GM10847 (cell line): ENCODE data around the gene TGFBI.

Experiments
- POLR2A ChIP-seq: IDR thresholded peaks from 2 replicates; pipeline ENCODE4 v1.6.1; 2011; ENCODE audit not compliant: insufficient read length; ENCODE audit errors: extremely low read depth

Gene TGFBI

DNA sequence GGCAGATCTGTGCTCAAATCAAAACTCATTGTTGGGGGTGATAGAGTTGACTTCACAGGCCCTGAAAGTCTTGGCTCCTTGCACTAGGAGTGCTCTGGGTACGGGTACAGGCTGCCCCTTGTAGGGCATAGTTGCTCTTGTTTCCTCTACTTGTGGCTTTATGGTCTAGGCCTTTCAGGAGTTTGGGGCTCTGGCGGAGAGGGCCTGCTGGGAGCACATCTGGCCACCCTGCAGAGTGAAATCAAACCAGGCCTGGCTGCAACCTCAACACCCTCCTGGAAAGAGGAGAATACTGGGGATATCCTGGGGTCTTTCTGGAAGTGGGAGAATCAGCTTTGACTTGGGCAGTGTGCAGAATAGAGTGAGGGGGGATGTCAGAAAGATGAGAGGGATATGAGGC, 1.5 kb downstream of the TGFBI start:
- TF ChIP-seq POLR2A = no peak

DNA sequence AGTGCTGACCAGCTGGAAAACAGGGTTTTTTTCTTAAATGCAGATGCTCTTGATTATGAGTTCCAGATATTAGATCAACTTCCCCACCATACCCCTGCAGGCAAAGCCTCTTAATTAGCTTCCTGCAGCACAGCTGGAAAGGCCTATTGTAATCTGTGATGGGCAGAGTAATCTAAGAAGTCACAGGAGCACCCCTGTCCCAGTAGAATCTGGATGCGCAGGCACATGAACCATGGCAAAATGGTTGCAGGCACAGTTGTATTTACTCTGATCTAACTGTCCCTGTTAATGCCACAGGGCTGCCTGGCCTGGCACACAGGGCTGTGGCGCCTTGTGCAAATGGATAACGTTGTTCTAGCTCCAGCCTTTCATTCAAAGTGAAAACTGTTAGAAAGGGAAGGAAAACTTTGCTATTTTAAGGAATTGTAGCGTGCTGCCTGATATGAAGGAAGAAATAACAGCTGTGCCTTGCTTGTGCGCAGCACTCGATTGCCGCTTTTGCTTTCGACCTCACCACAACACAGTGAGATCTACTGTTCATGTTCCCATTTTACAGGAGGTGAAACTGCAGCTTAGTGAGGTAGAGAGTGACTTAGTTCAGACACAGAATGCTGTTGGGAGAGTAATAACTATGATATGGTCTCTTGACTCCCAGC, 2.3 kb downstream of the TGFBI start:
- TF ChIP-seq POLR2A = no peak

DNA sequence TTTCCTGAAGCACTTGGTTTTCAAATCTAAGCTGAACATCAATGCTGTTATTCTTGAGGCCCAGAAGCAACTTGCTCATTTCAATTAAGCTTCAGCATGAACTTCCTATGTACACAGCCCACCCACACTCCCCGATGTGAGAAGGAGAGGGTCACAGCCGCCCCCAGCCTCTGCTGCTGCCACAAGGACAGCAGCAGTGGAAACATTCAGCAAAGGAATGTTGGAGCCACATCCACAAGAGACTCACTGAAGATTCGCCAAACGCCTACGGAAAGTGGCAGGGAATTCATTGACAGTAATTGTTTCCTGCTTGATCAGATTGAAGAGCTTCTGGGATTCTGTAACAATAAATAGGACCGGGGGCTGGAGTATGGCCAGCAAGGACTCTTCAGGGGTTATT, 2.9 kb downstream of the TGFBI start:
- no peak for TF ChIP-seq POLR2A

DNA sequence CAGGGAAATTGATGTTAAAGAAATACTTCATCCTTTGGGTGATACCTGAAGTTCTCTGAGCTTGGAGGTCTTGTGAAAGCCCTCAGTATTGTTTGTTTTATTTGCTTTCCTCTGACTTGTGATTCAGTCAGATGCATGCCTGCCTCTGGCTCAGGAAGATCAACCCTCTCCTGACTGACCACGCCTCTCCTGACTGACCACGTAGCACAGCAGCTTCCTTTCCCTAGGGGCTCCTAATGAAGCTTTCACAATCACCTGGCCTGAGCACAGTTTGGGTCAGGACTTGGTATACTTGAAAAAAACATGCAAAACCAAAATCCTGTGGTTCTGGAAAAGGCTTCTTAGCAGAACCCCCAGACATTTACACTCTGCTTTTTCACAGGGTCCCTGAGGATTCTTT, 3.8 kb downstream of the TGFBI start:
- no peak for TF ChIP-seq POLR2A

DNA sequence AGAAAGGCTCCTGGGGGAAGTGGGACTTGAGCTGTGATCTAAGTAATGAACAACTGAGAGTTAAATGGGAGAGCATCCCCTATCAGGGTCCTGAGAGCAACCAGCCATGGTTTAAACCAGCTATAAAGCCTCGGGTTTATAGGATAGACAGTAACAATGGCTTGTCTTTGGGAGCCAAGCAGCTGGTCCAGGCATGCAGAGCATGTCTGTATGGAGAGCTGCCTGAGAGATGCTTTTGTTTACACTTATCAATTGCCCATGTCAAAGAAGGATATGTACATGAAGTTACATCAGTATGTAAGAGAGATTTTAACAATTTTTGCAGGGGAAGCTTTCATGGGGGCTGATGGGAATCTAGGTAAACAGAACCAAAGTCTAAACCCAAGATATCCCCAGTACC, 4.4 kb downstream of the TGFBI start:
- TF ChIP-seq POLR2A = no peak

DNA sequence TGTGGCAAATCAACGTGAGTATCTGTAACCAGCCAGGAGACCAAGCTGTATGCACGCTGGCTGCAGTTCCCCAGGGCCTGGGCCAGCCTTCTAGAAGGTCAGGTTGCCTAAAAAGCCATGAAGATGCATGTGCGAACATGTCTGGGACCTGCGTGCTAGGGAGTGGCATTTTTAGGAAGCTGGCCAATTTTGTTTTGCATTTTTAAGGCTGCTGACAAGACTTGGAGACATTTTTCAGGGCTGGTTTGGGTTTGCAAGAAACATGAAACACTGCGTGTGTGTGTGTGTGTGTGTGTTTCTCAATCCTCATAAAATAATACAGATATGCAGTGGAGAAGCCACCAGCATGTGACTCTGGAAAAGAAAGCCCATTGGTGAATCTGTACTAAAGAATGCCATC, 5.1 kb downstream of the TGFBI start:
- no peak for TF ChIP-seq POLR2A

DNA sequence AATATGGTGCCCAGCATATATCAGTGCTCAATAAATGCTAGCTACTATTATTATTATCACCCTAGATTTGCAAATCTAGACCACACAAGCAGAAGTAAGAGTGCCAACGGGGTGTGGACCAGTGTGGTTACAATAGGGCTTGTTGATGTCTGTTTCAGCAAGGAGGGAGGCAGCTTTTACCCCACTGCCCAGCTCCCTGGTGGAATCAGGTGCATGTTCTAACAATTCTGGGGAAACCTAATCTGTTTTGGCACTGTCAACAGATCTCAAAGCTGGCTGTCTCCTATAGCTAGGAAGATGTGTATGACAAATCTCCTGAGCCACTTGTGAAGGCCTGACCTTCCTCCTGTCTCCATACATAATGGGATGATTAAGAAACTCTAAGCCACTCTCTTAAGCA, 5.7 kb downstream of the TGFBI start:
- TF ChIP-seq POLR2A = no peak

DNA sequence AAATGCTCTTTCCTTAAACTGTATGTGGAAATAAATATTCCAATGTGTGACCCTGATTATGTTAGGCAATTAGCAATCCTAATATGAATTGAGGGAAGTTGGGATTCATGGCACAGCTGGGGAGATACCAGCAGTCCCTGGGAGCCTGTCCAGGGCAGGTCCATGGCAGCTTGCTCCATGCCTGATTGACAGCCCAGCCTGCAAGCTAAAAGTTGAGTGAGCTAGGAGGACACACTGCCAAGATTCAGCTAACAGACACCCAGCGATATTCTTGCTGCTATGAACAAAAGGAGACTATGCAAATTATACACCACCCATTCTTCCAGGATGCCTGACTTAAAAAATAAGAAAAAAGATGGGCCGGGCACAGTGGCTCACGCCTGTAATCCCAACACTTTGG, 6.2 kb downstream of the TGFBI start:
- no peak for TF ChIP-seq POLR2A

DNA sequence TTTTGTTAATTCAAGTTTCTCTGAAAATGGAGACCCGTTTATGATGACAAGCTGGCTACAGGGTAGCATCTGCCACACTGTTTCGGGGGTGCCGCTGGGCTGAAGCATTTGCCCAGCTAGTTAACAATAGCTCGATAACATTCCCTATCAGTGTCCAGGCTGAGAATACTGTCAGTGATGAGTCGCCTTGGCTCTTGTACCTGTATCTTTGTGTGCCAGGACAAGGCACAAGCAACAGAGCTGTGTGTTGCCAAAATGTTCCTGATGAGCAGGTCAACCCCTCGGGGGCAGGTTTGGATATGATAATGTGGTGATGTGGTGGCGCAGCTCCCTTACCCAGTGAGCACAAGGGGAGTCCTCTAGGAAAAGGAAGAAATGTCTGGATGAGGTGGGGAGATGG, 7.0 kb downstream of the TGFBI start:
- no peak for TF ChIP-seq POLR2A

DNA sequence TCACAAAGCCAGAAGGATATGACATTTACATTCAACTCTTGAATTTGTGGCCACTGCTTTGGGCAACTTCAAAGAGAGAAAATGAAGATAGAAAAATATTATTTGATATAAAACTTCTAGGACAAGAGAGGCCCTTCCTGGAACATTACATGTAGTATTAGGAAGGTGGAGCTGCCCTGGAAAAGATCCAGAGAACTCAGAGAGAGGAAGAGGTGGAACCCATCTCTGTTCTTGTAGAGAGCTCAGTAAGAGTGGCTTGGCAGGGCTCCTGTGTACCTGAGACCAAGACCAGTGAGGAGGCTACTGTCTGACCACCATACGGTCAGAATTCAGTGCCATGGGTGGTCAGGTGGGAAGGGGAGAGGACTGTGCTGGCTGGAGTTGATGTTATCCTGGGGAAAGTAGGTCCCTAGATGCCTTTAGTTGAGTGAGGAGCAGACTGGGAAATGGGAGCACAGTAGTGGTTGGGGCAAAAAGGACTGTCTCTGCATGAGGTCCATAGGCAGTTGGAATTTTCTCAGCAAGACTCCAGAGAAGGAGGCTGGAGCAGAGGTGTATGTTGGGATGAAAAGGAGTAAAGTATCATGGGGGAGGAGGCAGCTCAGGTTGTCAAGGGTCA, 7.6 kb downstream of the TGFBI start:
- TF ChIP-seq POLR2A = no peak

DNA sequence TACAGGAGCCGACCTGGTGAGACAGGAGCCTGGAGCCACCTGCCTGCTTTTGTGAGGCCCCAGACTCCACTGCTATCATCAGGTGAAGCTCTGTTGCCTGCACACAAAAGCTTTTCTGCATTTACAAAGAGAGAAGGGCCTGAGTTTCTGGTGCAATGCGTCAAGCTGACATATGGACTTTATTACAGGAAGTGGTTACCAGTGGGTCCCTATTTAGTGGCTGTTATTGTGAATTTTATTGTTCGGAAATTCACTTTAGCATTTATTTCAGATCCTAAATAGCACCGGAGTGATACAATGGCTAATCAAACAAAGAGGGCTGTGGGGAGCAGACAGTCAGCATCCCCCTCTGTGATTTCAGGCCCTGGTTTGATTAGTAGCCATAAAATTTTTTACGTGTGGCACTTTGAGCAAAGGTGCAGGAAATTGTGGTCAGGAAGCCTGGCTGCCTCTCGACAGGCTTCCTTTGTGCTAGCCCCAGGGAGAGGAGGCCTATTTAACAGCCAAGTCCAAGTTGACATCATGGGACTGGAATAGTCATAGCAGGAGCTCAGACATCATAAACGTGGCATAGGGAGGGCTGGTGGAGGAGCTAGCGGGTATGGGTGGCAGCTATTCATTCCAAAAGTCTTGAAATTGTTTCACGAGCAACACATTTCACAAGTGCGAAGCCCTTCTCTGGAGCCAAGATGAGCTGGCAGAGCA, 8.4 kb downstream of the TGFBI start:
- no peak for TF ChIP-seq POLR2A

DNA sequence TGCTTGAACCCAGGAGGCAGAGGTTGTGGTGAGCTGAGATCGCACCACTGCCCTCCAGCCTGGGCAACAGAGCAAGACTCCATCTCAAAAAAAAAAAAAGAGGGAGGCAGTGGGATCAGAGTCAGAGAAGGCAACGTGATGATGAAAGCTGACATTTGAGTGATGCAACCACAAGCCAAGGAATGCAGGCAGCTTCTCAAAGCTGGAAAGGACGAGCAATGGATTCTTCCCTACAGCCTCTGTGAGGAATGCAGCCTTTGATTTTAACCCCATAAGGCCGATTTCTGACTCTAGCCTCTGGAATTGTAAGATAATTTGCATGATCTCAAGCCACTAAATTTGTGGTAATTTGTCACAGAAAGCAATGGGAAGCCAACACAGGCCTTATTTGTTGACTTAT, 9.8 kb downstream of the TGFBI start:
- TF ChIP-seq POLR2A = no peak

DNA sequence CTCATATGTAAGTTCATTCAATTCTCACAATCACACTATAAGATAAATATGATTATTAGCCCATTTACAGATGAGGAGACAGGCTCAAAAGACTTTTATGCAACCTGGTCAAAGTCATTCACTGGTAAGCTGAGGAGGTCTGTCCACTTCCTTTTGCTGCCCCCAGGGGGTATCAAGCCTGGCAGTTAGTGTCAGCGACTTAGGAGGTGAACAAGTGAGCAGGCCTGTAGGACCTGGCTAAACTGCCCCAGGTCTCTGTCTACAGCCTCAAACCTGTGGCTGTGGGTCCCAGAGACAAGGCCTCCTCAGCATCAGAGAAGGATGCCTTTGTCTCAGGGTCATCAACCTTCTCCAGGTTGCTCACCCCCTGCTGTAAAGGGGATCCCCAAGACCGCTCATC, 10.4 kb downstream of the TGFBI start:
- TF ChIP-seq POLR2A = no peak

DNA sequence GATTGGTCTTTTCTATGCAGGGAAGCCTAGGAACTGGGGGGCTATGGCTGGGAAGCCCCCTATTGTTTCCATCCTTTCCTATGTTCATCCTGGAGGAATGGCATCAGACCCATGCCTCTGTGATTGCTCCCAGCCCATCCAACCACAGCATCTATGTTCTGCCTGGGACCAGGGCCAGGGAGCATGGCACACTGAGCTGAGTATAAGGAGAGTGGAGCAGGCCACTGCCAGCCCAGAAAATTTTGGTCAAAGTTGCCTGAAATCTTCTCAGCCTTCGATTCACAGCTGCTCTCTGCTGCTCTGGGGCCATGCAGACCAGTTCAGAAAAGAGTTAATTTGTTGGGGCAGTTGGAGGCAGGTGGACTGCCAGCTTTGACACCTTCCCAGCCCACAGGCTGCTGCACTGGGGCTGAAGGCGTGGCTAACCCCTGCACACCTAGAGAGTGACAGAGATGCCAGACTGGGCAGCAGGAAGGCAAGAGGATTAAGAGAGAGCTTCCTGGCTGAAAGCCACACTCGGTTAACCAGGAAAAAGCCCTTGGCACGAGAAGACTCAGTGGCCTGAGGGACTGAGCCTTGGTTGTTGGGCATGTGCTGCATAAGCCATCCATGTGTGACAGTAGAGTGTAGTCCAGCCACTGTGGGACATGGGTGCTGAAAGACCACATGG, 12.1 kb downstream of the TGFBI start:
- TF ChIP-seq POLR2A = no peak

DNA sequence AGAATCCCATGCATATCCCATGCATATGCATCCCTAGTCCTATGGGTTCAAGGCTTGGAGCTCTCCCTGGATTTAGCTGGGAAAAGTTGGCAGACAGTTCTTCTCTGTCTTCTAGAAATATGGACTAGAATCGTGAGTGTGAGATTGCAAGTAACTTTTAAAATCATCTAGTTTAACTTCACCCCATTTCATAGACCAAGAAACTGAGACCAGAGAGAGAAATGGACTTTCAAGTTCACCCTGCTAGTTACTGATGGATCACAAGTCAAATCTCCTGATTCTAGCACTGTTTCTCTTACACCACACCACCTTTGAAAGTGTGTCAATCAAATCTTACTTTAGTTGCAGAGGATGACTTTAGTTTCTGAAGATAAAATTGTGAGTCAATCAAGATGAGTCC, 13.4 kb downstream of the TGFBI start:
- no peak for TF ChIP-seq POLR2A

DNA sequence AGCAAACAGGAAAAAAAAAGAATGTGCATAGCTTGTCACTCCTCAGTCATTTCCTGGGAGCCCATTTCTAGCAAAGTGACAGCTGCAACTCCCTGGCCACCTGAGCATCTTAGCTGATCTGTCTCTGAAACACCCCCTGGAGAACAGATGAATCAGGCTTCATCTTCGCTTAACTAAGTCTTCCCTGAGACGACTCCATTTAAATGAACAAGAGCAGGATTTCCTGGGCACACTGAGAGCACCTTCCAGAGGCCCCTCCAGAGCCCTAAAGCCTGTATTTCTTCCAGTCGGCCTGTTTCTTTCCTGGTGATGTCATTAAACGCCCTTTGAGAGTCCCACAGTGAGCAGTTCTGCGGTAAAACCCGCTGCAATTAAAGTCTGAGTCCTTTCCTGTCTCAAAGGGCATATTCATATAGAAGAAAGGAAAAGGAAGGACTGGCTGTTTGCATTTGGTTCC, 13.9 kb downstream of the TGFBI start:
- no peak for TF ChIP-seq POLR2A
